Measurements from ENCODE around the gene TTC7B. TPM values are rescaled to one million over a fixed set of nuclear protein-coding genes. Genes with fewer than 3 reads are reported as not detected.

The TTC7B gene
- total RNA-seq, 4 donors from 2014 or later: 3.3 to 18.1 (median 10.0) TPM

- Histone ChIP-seq H3K36me3 (peaks cover 0 to 67% (median 5%) of the 10 kb centered on the region in 3 donors), H3K9me3 (no peaks in the 10 kb centered on the region), H3K4me3 (no peak overlapping the region), H3K4me1 (no peaks in the 10 kb centered on the region), H3K27me3 (no peaks in the 10 kb centered on the region), H3K27ac (no peak overlapping the region)
- 86% methylated on average over 2 of the region's 2 CpGs; no CpG with 5 or more reads in 1 of the 2 donors for WGBS, 2 donors
- TF ChIP-seq POLR2A (IDR thresholded peaks at IDR 0.05) (no peak), CTCF (IDR thresholded peaks at IDR 0.05) (no peak)
- intact Hi-C loops (cut with DNase I): no loop called here
- no peak for DNase-seq
Observed at GRCh38 chr14:90777358-90777757, 38.9 kb downstream of the TTC7B start.

GRCh38 chr14:90775441-90775840, 40.8 kb downstream of the TTC7B start:
- H3K27ac ChIP-seq: no peak overlapping the region
- peaks cover 0 to 48% (median 3%) of the 10 kb centered on the region in 3 donors for H3K36me3 ChIP-seq
- no peaks in the 10 kb centered on the region for H3K9me3 ChIP-seq
- no peaks in the 10 kb centered on the region for H3K4me1 ChIP-seq
- 95 to 100% methylated on average over 4 of the region's 4 CpGs for WGBS, 2 donors
- intact Hi-C loops (cut with DNase I): no loop called here
- H3K27me3 ChIP-seq: no peaks in the 10 kb centered on the region
- TF ChIP-seq CTCF (IDR thresholded peaks at IDR 0.05): no peak
- no peak overlapping the region for H3K4me3 ChIP-seq
- no peak for DNase-seq

GRCh38 chr14:90774316-90774715, 41.9 kb downstream of the TTC7B start:
- Histone ChIP-seq H3K36me3 (peaks cover 0 to 43% (median 2%) of the 10 kb centered on the region in 3 donors), H3K27ac (no peak overlapping the region), H3K9me3 (peaks cover 0 to 1% (median 0%) of the 10 kb centered on the region in 3 donors), H3K4me3 (no peak overlapping the region), H3K27me3 (no peaks in the 10 kb centered on the region), H3K4me1 (no peaks in the 10 kb centered on the region)
- 60 to 93% methylated on average over 1 to 3 of the region's 5 CpGs for WGBS, 2 donors
- intact Hi-C loops (cut with DNase I): no loop called here
- no peak for TF ChIP-seq POLR2A (IDR thresholded peaks at IDR 0.05)
- TF ChIP-seq CTCF (IDR thresholded peaks at IDR 0.05): no peak
- DNase-seq: no peak

- no peak overlapping the region for H3K4me3 ChIP-seq
- intact Hi-C loops (cut with DNase I): no loop called here
- H3K4me1 ChIP-seq: no peaks in the 10 kb centered on the region
- H3K27ac ChIP-seq: no peak overlapping the region
- H3K9me3 ChIP-seq: peaks cover 0 to 3% (median 0%) of the 10 kb centered on the region in 3 donors
- WGBS, 2 donors: 91 to 97% methylated on average over 3 to 4 of the region's 4 CpGs
- H3K36me3 ChIP-seq: peaks cover 0 to 40% (median 4%) of the 10 kb centered on the region in 3 donors
- no peak for DNase-seq
- H3K27me3 ChIP-seq: no peaks in the 10 kb centered on the region
- TF ChIP-seq CTCF (IDR thresholded peaks at IDR 0.05) (no peak), POLR2A (IDR thresholded peaks at IDR 0.05) (no peak)
Observed at GRCh38 chr14:90773705-90774104, 42.5 kb downstream of the TTC7B start.

DNA sequence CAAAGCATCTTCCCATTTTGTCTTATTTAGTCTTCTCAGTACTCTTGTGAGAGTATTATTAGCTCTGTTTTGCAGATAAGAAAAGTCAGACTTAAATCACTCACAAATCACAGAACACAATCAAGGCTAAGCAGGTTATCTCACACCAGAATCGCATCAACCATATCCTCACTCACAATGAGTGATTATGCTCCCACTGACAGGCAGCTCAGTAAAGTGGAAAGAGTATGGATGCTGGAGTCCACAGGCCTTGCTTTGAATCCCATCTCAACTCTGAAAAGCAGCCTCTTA, 43.1 kb downstream of the TTC7B start:
- H3K4me3 ChIP-seq: no peak overlapping the region
- intact Hi-C loops (cut with DNase I): no loop called here
- TF ChIP-seq CTCF (IDR thresholded peaks at IDR 0.05): no peak
- no peak for TF ChIP-seq POLR2A (IDR thresholded peaks at IDR 0.05)
- H3K36me3 ChIP-seq: peaks cover 0 to 38% (median 4%) of the 10 kb centered on the region in 3 donors
- peaks cover 0 to 3% (median 3%) of the 10 kb centered on the region in 3 donors for H3K9me3 ChIP-seq
- DNase-seq: no peak
- H3K4me1 ChIP-seq: no peaks in the 10 kb centered on the region
- no peak overlapping the region for H3K27ac ChIP-seq
- H3K27me3 ChIP-seq: no peaks in the 10 kb centered on the region
- WGBS, 2 donors: 88 to 93% methylated on average over 1 of the region's 1 CpG

All from esophagus squamous epithelium (tissue), 5 donors.